Right cardiac atrium (tissue), 5 donors: ENCODE data around the gene ZNF366. TPM values are rescaled to one million over a fixed set of nuclear protein-coding genes. Genes with fewer than 3 reads are reported as not detected.

ENCODE experiments used
- ATAC-seq, 2 donors: fragments of 200-7000 bp; cut with Tn5 transposase; one replicate each; pipeline versions ENCODE4 v1.8.0 to v1.9.1; 2020; ENCODE audit warnings: moderate library complexity in 2 of 2, mild to moderate bottlenecking in 1 of 2
- DNase-seq, 3 donors: peaks; one replicate each; pipeline ENCODE4 v3.0.0-alpha.2; 2020
- H3K27ac ChIP-seq: one replicate; pipeline ENCODE4 v1.5.1; 2013; ENCODE audit warnings: mild to moderate bottlenecking, low read length, control low read depth, moderate library complexity
- H3K27me3 ChIP-seq: one replicate; pipeline ENCODE4 v1.6.1; 2013; ENCODE audit not compliant: control insufficient read depth, insufficient read depth
- H3K4me1 ChIP-seq: one replicate; pipeline ENCODE4 v1.6.1; 2013; ENCODE audit warnings: low read length; ENCODE audit not compliant: control insufficient read depth, insufficient read depth
- H3K4me3 ChIP-seq: one replicate; pipeline ENCODE4 v1.5.1; 2013; ENCODE audit warnings: low read length, control low read depth
- H3K9me3 ChIP-seq: one replicate; pipeline ENCODE4 v1.6.1; 2013; ENCODE audit warnings: low read length; ENCODE audit not compliant: control insufficient read depth
- WGBS: extraction: QIAGEN DNeasy Blood & Tissue Kit; methylation state at CpG from one replicate; pipeline ENCODE4 v1.1.7; 2013; 5-methylcytosine and 5-hydroxymethylcytosine counted together
- intact Hi-C, 4 donors: fragments of 100-400 bp; cut with DNase I; formaldehyde crosslinking; loops; one replicate each; pipeline versions ENCODE4 v1.11.0 to v1.14.0; 2022 to 2023
- polyA plus RNA-seq: library from polyadenylated mRNA; stranded (reverse); fragments of 200-250 nt; gene quantifications from one replicate; pipeline ENCODE4 v1.2.3, GENCODE V29; 2013
- total RNA-seq, 4 donors: library from RNA; stranded (reverse); fragmentation: NEBNext Ultra II Directional; extraction: Animal tissue kit (Norgen Biotek cat#: 25700); gene quantifications; one replicate each; pipeline ENCODE4 v1.2.1, GENCODE V29; 2021
- donor health status: healthy with polysubstance abuse.
- donor health status: DM: no; HTN: yes; CAD: no.
- donor health status: DM: no; HTN: no; CAD: no.
- donor health status: DM: no; HTN: yes; CAD: no; lungs with severe emphysema.
- donor health status: DM: yes; HTN: yes; CAD: no.

ZNF366 gene
- total and polyA plus RNA-seq, 5 donors, result 2.5 to 8.1 (median 5.4) TPM

GRCh38 chr5:72518001-72518683, 10.9 kb upstream of the ZNF366 start:
- ATAC-seq (peak; percentile 89 to 93), DNase-seq (peak; percentile 70 to 80 (median 78))
- H3K27me3 ChIP-seq, result no peaks in the 10 kb centered on the region
- 31% methylated on average over 12 of the region's 12 CpGs for WGBS
- H3K27ac ChIP-seq, result peak overlapping the region; percentile 46
- no peaks in the 10 kb centered on the region for H3K4me1 ChIP-seq
- H3K4me3 ChIP-seq, result no peak overlapping the region
- intact Hi-C loops, result no loop called here
- H3K9me3 ChIP-seq, result no peaks in the 10 kb centered on the region

GRCh38 chr5:72516916-72517315, 9.7 kb upstream of the ZNF366 start:
- intact Hi-C loops, result no loop called here
- Histone ChIP-seq H3K27ac (no peak overlapping the region), H3K9me3 (no peaks in the 10 kb centered on the region), H3K27me3 (no peaks in the 10 kb centered on the region), H3K4me1 (no peaks in the 10 kb centered on the region), H3K4me3 (no peak overlapping the region)
- ATAC-seq (no peak), DNase-seq (no peak)
- 96% methylated on average over 2 of the region's 2 CpGs for WGBS

GRCh38 chr5:72515211-72515610, 8.0 kb upstream of the ZNF366 start:
- DNase-seq, result no peak
- intact Hi-C loops, result no loop called here
- Histone ChIP-seq H3K4me1 (peaks cover 5% of the 10 kb centered on the region), H3K9me3 (no peaks in the 10 kb centered on the region), H3K27ac (no peak overlapping the region), H3K4me3 (no peak overlapping the region), H3K27me3 (no peaks in the 10 kb centered on the region)
- 90% methylated on average over 5 of the region's 5 CpGs for WGBS
- ATAC-seq, result no peak

- Histone ChIP-seq H3K27ac (no peak overlapping the region), H3K4me3 (no peak overlapping the region), H3K9me3 (no peaks in the 10 kb centered on the region), H3K27me3 (no peaks in the 10 kb centered on the region), H3K4me1 (peaks cover 18% of the 10 kb centered on the region)
- no peak for ATAC-seq
- DNase-seq, result no peak
- intact Hi-C loops, result no loop called here
These were observed 5.3 kb upstream of the ZNF366 start for GRCh38 chr5:72512593-72512860.

GRCh38 chr5:72511774-72512592, 4.8 kb upstream of the ZNF366 start:
- no peak overlapping the region for H3K4me3 ChIP-seq
- peaks cover 18% of the 10 kb centered on the region for H3K4me1 ChIP-seq
- no peak overlapping the region for H3K27ac ChIP-seq
- DNase-seq (no peak), ATAC-seq (no peak)
- no peaks in the 10 kb centered on the region for H3K27me3 ChIP-seq
- intact Hi-C loops, result no loop called here
- H3K9me3 ChIP-seq, result no peaks in the 10 kb centered on the region
- WGBS, result 92% methylated on average over 6 of the region's 6 CpGs

GRCh38 chr5:72511366-72511765, 4.2 kb upstream of the ZNF366 start:
- no peaks in the 10 kb centered on the region for H3K9me3 ChIP-seq
- H3K4me1 ChIP-seq, result peaks cover 18% of the 10 kb centered on the region
- no peaks in the 10 kb centered on the region for H3K27me3 ChIP-seq
- intact Hi-C loops, result no loop called here
- 80% methylated on average over 3 of the region's 3 CpGs for WGBS
- H3K27ac ChIP-seq, result no peak overlapping the region
- no peak overlapping the region for H3K4me3 ChIP-seq
- ATAC-seq, result no peak
- no peak for DNase-seq

- Histone ChIP-seq H3K9me3 (no peaks in the 10 kb centered on the region), H3K4me1 (peaks cover 18% of the 10 kb centered on the region), H3K27ac (peak overlapping the region; percentile 51), H3K4me3 (no peak overlapping the region), H3K27me3 (no peaks in the 10 kb centered on the region)
- ATAC-seq (peak in 1 of 2 donors; percentile 64), DNase-seq (peak; percentile 51 to 61 (median 60))
- 57% methylated on average over 8 of the region's 8 CpGs for WGBS
- intact Hi-C loops, result no loop called here
These were observed 3.5 kb upstream of the ZNF366 start for GRCh38 chr5:72510610-72511181.

- H3K9me3 ChIP-seq, result no peaks in the 10 kb centered on the region
- intact Hi-C loops, result loop anchor here in 1 of 4 donors (10.0 kb wide), 1 partner anchor 55 kb away; no protein-coding TSS in a partner anchor
- peak; percentile 86 to 91 for ATAC-seq
- no peak overlapping the region for H3K4me3 ChIP-seq
- H3K4me1 ChIP-seq, result peaks cover 18% of the 10 kb centered on the region
- WGBS, result 35% methylated on average over 7 of the region's 7 CpGs
- peak overlapping the region; percentile 84 for H3K27ac ChIP-seq
- no peaks in the 10 kb centered on the region for H3K27me3 ChIP-seq
- peak; percentile 84 to 89 (median 89) for DNase-seq
These were observed 2.2 kb upstream of the ZNF366 start for GRCh38 chr5:72509401-72509800.

- DNase-seq (peak in 1 of 3 donors; percentile 60), ATAC-seq (peak; percentile 12 to 19)
- Histone ChIP-seq H3K27me3 (no peaks in the 10 kb centered on the region), H3K9me3 (no peaks in the 10 kb centered on the region), H3K4me3 (no peak overlapping the region), H3K27ac (peak overlapping the region; percentile 84), H3K4me1 (peaks cover 18% of the 10 kb centered on the region)
- 74% methylated on average over 8 of the region's 8 CpGs for WGBS
- intact Hi-C loops, result loop anchor here in 1 of 4 donors (10.0 kb wide), 1 partner anchor 54 kb away; no protein-coding TSS in a partner anchor
These were observed 1.3 kb upstream of the ZNF366 start for GRCh38 chr5:72508241-72509170.

- peaks cover 18% of the 10 kb centered on the region for H3K4me1 ChIP-seq
- no peak overlapping the region for H3K4me3 ChIP-seq
- DNase-seq (no peak), ATAC-seq (no peak)
- intact Hi-C loops, result loop anchor here in 1 of 4 donors (10.0 kb wide), 1 partner anchor 53 kb away; no protein-coding TSS in a partner anchor
- WGBS, result 69% methylated on average over 5 of the region's 5 CpGs
- no peaks in the 10 kb centered on the region for H3K27me3 ChIP-seq
- peak overlapping the region; percentile 74 for H3K27ac ChIP-seq
- H3K9me3 ChIP-seq, result no peaks in the 10 kb centered on the region
These were observed 663 bp upstream of the ZNF366 start for GRCh38 chr5:72507907-72508238.
